OCI-LY1 (cell line): ENCODE measurements around the gene CBL.

Experiments
- CTCF ChIP-seq: fragments of 200-600 bp; sonication (generic), shearing (Covaris generic); IDR thresholded peaks from 2 replicates; pipeline ENCODE4 v1.5.1; 2017; ENCODE audit warnings: mild to moderate bottlenecking, antibody characterized with exemption, low read length, moderate library complexity, mixed read lengths
- EZH2 ChIP-seq: fragments of 200-600 bp; sonication (generic), shearing (Covaris generic); IDR thresholded peaks from 2 replicates; pipeline ENCODE4 v1.8.0; 2017; ENCODE audit warnings: borderline replicate concordance, mixed run types, mild to moderate bottlenecking, antibody characterized with exemption, low read length, moderate library complexity, mixed read lengths

- no peak for TF ChIP-seq CTCF
- no peak for TF ChIP-seq EZH2
Observed at GRCh38 chr11:119346605-119347004, 140.5 kb downstream of the CBL start, which contains the start of gene MFRP.
